HL-60 (cell line): Measurements from ENCODE around the gene HCRTR1.

Experiments used
- DNase-seq, 2 experiments: peaks; one replicate each; pipeline ENCODE4 v3.0.0-alpha.2; 2010 to 2020; ENCODE audit warnings: low read depth in 1 of 2, low spot score in 1 of 2
- H3K27ac ChIP-seq: fragments of 250-450 bp; sonication (Bioruptor Pico); replicated peaks from 2 replicates; pipeline ENCODE4 v1.5.1; 2020; ENCODE audit warnings: mild to moderate bottlenecking, moderate library complexity
- H3K27me3 ChIP-seq: fragments of 250-450 bp; sonication (Bioruptor Pico); 2 replicates; pipeline ENCODE4 v1.5.1; 2021; ENCODE audit warnings: mild to moderate bottlenecking, moderate library complexity; ENCODE audit not compliant: insufficient read depth, poor library complexity, severe bottlenecking
- H3K4me3 ChIP-seq: replicated peaks from 2 replicates; pipeline ENCODE4 v1.5.1; 2011; ENCODE audit warnings: mild to moderate bottlenecking, control low read depth, low read length; ENCODE audit not compliant: insufficient read depth
- GABPA ChIP-seq: IDR thresholded peaks from 2 replicates; pipeline ENCODE4 v1.6.1; 2012; ENCODE audit warnings: low read depth
- POLR2AphosphoS5 ChIP-seq: IDR thresholded peaks from 2 replicates; pipeline ENCODE4 v1.6.1; 2012; ENCODE audit warnings: low read depth
- SPI1 ChIP-seq: IDR thresholded peaks from 2 replicates; pipeline ENCODE4 v1.6.1; 2012; ENCODE audit warnings: low read depth, mild to moderate bottlenecking, borderline replicate concordance
- TF ChIP-seq, protein P1 (sequence below): IDR thresholded peaks from one replicate; pipeline ENCODE4 v1.5.1; 2011; ENCODE audit warnings: low read length, control low read depth, inconsistent platforms; ENCODE audit not compliant: insufficient read depth
- TF ChIP-seq, protein P2 (sequence below): IDR thresholded peaks from 2 replicates; pipeline ENCODE4 v1.6.1; 2012; ENCODE audit warnings: low read depth; ENCODE audit not compliant: insufficient replicate concordance

The HCRTR1 gene

DNA sequence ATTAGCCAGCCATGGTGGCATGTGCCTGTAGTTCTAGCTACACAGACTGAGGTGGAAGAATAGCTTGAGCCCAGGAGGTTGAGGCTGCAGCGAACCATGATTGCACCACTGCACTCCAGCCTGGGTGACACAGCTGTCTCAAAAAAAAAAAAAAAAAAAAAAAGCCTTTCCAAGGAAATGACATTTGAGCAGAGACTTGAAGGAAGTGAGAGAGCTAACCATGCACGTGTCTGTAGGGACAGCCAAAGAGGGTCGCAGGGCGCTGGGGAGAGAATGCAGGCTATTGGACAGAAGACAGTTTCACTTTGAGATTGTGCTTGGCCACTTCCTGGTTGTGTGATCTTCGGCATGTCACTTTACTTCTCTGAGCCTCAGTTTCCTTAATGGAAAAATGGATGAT, 6.8 kb downstream of the HCRTR1 start:
- DNase-seq = peak; percentile 14 to 47
- H3K27me3 ChIP-seq = no peaks in the 10 kb centered on the region
- no peak overlapping the region for H3K27ac ChIP-seq
- TF ChIP-seq, protein P1, sequence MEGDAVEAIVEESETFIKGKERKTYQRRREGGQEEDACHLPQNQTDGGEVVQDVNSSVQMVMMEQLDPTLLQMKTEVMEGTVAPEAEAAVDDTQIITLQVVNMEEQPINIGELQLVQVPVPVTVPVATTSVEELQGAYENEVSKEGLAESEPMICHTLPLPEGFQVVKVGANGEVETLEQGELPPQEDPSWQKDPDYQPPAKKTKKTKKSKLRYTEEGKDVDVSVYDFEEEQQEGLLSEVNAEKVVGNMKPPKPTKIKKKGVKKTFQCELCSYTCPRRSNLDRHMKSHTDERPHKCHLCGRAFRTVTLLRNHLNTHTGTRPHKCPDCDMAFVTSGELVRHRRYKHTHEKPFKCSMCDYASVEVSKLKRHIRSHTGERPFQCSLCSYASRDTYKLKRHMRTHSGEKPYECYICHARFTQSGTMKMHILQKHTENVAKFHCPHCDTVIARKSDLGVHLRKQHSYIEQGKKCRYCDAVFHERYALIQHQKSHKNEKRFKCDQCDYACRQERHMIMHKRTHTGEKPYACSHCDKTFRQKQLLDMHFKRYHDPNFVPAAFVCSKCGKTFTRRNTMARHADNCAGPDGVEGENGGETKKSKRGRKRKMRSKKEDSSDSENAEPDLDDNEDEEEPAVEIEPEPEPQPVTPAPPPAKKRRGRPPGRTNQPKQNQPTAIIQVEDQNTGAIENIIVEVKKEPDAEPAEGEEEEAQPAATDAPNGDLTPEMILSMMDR = no peak
- TF ChIP-seq GABPA = no peak
- no peak for TF ChIP-seq SPI1
- TF ChIP-seq, protein P2, sequence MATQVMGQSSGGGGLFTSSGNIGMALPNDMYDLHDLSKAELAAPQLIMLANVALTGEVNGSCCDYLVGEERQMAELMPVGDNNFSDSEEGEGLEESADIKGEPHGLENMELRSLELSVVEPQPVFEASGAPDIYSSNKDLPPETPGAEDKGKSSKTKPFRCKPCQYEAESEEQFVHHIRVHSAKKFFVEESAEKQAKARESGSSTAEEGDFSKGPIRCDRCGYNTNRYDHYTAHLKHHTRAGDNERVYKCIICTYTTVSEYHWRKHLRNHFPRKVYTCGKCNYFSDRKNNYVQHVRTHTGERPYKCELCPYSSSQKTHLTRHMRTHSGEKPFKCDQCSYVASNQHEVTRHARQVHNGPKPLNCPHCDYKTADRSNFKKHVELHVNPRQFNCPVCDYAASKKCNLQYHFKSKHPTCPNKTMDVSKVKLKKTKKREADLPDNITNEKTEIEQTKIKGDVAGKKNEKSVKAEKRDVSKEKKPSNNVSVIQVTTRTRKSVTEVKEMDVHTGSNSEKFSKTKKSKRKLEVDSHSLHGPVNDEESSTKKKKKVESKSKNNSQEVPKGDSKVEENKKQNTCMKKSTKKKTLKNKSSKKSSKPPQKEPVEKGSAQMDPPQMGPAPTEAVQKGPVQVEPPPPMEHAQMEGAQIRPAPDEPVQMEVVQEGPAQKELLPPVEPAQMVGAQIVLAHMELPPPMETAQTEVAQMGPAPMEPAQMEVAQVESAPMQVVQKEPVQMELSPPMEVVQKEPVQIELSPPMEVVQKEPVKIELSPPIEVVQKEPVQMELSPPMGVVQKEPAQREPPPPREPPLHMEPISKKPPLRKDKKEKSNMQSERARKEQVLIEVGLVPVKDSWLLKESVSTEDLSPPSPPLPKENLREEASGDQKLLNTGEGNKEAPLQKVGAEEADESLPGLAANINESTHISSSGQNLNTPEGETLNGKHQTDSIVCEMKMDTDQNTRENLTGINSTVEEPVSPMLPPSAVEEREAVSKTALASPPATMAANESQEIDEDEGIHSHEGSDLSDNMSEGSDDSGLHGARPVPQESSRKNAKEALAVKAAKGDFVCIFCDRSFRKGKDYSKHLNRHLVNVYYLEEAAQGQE = no peak
- TF ChIP-seq POLR2AphosphoS5 = no peak
- H3K4me3 ChIP-seq = no peak overlapping the region

DNA sequence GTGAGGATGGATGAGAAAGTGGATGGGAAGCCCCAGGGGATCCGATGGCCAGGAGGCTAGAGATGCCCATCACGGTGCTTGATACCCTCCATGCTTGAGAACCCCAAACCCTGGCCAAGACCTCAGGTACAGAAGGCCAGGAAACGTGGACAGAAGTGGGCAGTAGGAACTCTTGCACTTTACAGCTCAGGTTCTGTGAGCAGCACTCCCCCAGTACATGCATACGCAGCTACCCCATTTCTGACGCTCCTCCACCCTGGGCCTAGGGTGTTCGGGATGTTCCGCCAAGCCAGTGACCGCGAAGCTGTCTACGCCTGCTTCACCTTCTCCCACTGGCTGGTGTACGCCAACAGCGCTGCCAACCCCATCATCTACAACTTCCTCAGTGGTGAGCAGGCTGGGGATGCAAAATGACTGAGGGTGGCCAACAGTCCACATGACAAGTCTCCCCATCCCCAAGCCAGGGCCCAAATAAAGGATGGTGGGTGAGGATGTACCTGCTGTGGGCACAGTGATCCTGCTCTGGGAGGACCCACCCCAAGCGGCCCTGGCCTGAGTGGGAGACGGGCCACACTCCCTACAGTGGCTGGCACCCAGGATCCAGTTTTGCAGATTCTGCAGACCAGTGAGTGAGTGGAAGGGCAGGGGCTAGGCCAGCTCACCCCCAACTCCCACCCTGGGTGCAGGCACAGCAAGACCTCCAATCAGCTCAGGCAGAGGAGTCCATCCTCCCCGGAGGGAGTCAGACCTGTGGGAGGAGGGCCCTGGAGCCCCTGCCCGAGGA, 7.4 kb downstream of the HCRTR1 start:
- Histone ChIP-seq H3K4me3 (no peak overlapping the region), H3K27ac (no peak overlapping the region), H3K27me3 (no peaks in the 10 kb centered on the region)
- no peak for DNase-seq
- TF ChIP-seq GABPA (no peak), POLR2AphosphoS5 (no peak)
- TF ChIP-seq, protein P1 = no peak
- TF ChIP-seq, protein P2 = no peak

DNA sequence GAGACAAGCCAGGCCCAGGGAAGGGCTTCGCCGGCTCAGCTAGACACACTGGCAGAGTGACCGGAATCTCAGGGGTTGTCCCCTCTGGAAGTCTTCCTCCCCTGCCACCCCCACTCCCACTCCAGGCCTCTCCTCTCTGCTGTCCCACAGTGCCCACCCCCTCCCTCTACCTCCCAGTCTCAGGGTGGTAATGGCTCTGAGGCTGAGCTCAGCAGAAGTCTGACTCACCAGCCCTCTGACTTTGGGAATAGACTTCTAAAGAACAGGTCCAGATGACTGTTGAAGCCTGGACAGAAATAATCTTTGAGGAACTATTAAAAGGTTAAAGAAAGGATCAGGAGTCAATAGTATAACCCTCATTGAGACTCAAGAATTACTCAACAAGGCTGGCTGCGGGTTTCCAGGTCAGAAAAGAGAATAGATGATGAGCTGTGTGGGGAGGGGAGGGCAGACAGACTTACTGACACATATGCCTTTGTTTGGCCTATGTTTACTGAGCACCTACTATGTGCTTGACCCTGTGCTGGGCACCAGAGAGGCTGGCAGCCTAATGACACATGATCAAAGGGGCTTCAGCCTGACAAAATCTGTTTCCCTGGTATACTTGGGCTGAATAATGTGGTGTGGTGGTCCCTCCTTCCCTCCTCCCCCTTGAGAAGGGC, 8.2 kb downstream of the HCRTR1 start:
- no peak for DNase-seq
- Histone ChIP-seq H3K27ac (no peak overlapping the region), H3K27me3 (no peaks in the 10 kb centered on the region), H3K4me3 (no peak overlapping the region)
- TF ChIP-seq GABPA = no peak
- no peak for TF ChIP-seq POLR2AphosphoS5
- TF ChIP-seq, protein P1 = no peak
- TF ChIP-seq, protein P2 = no peak
- TF ChIP-seq SPI1 = no peak
